Measurements from ENCODE around the gene TTC9. TPM values are rescaled to one million over a fixed set of nuclear protein-coding genes. Genes with fewer than 3 reads are reported as not detected.

The TTC9 gene
- total RNA-seq, 1 experiment from 2014 or later: 9.3 TPM

GRCh38 chr14:70699646-70700045 lies 57.9 kb downstream of the TTC9 start:
- no peaks in the 10 kb centered on the region for H4K20me1 ChIP-seq (ENCODE audit: insufficient read depth)
- H3K9me2 ChIP-seq (ENCODE audit: insufficient read depth): no peaks in the 10 kb centered on the region
- H3K4me3 ChIP-seq: no peak overlapping the region
- H3K79me2 ChIP-seq (ENCODE audit: low read depth): no peaks in the 10 kb centered on the region
- H3K27me3 ChIP-seq (ENCODE audit: insufficient read depth, low read depth): no peaks in the 10 kb centered on the region
- DNase-seq: no peak
- H3K4me1 ChIP-seq (replicated peaks; ENCODE audit: insufficient read depth): peaks cover 45% of the 10 kb centered on the region
- TF ChIP-seq EZH2 (IDR thresholded peaks at IDR 0.05; ENCODE audit: low read depth) (no peak), CTCF (conservative IDR thresholded peaks at IDR 0.05) (no peak)
- no peak overlapping the region for H3K27ac ChIP-seq
- no peaks in the 10 kb centered on the region for H3K9me3 ChIP-seq (ENCODE audit: insufficient read depth, low read depth)
- no TSS peak for BruUV-seq (replicated peaks)
- POLR2A ChIA-PET (ENCODE audit: unreplicated experiment): interaction anchor here (0.6 kb wide), 1 partner anchor 34 kb away, joined by 3 read pairs; no protein-coding TSS in a partner anchor
- H3F3A ChIP-seq (ENCODE audit: insufficient read depth, low read depth): peaks cover 24% of the 10 kb centered on the region
- intact Hi-C loops (cut with micrococcal nuclease; ENCODE audit: unreplicated experiment): loop anchor here (2.0 kb wide), 1 partner anchor 59 kb away; the partner anchor contains the start of gene TTC9
- H3K4me2 ChIP-seq: peak overlapping the region; percentile 72; the same call in 1 of the 2 replicates
- no peaks in the 10 kb centered on the region for H3K36me3 ChIP-seq (ENCODE audit: low read depth)
- CTCF ChIA-PET: no interaction called here
- H2AFZ ChIP-seq: no peak overlapping the region

GRCh38 chr14:70700955-70701585 lies 59.4 kb downstream of the TTC9 start:
- H2AFZ ChIP-seq: no peak overlapping the region
- no peak overlapping the region for H3K4me2 ChIP-seq
- H3K79me2 ChIP-seq (ENCODE audit: low read depth): no peaks in the 10 kb centered on the region
- no peak for TF ChIP-seq EZH2 (IDR thresholded peaks at IDR 0.05; ENCODE audit: low read depth)
- no peak for TF ChIP-seq CTCF (conservative IDR thresholded peaks at IDR 0.05)
- H3K4me3 ChIP-seq: no peak overlapping the region
- POLR2A ChIA-PET (ENCODE audit: unreplicated experiment): no interaction called here
- H3K9me3 ChIP-seq (ENCODE audit: insufficient read depth, low read depth): no peaks in the 10 kb centered on the region
- intact Hi-C loops (cut with micrococcal nuclease; ENCODE audit: unreplicated experiment): no loop called here
- no peaks in the 10 kb centered on the region for H3K27me3 ChIP-seq (ENCODE audit: insufficient read depth, low read depth)
- no TSS peak for BruUV-seq (replicated peaks)
- H3K4me1 ChIP-seq (replicated peaks; ENCODE audit: insufficient read depth): peaks cover 46% of the 10 kb centered on the region
- H3K27ac ChIP-seq: no peak overlapping the region
- H4K20me1 ChIP-seq (ENCODE audit: insufficient read depth): no peaks in the 10 kb centered on the region
- no peaks in the 10 kb centered on the region for H3K9me2 ChIP-seq (ENCODE audit: insufficient read depth)
- CTCF ChIA-PET: no interaction called here
- H3F3A ChIP-seq (ENCODE audit: insufficient read depth, low read depth): peaks cover 24% of the 10 kb centered on the region
- no peaks in the 10 kb centered on the region for H3K36me3 ChIP-seq (ENCODE audit: low read depth)
- DNase-seq: peak in 1 of 2 experiments; percentile 15

GRCh38 chr14:70701610-70702009 lies 59.9 kb downstream of the TTC9 start:
- Histone ChIP-seq H3F3A (ENCODE audit: insufficient read depth, low read depth) (peaks cover 24% of the 10 kb centered on the region), H3K4me2 (no peak overlapping the region), H3K79me2 (ENCODE audit: low read depth) (no peaks in the 10 kb centered on the region), H3K4me3 (no peak overlapping the region), H3K9me2 (ENCODE audit: insufficient read depth) (no peaks in the 10 kb centered on the region), H3K9me3 (ENCODE audit: insufficient read depth, low read depth) (no peaks in the 10 kb centered on the region), H3K36me3 (ENCODE audit: low read depth) (no peaks in the 10 kb centered on the region), H3K4me1 (replicated peaks; ENCODE audit: insufficient read depth) (peaks cover 49% of the 10 kb centered on the region), H3K27me3 (ENCODE audit: insufficient read depth, low read depth) (no peaks in the 10 kb centered on the region), H3K27ac (no peak overlapping the region), H4K20me1 (ENCODE audit: insufficient read depth) (no peaks in the 10 kb centered on the region), H2AFZ (no peak overlapping the region)
- ChIA-PET POLR2A (ENCODE audit: unreplicated experiment) (no interaction called here), CTCF (no interaction called here)
- intact Hi-C loops (cut with micrococcal nuclease; ENCODE audit: unreplicated experiment): no loop called here
- BruUV-seq (replicated peaks): no TSS peak
- TF ChIP-seq CTCF (conservative IDR thresholded peaks at IDR 0.05) (no peak), EZH2 (IDR thresholded peaks at IDR 0.05; ENCODE audit: low read depth) (no peak)
- DNase-seq: peak in 1 of 2 experiments; percentile 13

All from PC-9 (cell line).